Measurements from ENCODE around the gene CDC42SE2. TPM values are rescaled to one million over a fixed set of nuclear protein-coding genes. Genes with fewer than 3 reads are reported as not detected.

CDC42SE2 gene
- total and polyA plus RNA-seq, 2 of the 4 experiments (the other 2 are of a cell fraction), result 12.5 to 19.4 TPM

GRCh38 chr5:131423056-131423455 is 159.2 kb downstream of the CDC42SE2 start:
- Histone ChIP-seq H2BK5ac (ENCODE audit: low read depth, low read length, poor library complexity, severe bottlenecking) (no peak overlapping the region), H3K27ac (ENCODE audit: insufficient read depth, low read length) (no peak overlapping the region), H2BK120ac (ENCODE audit: low read depth, low read length) (no peak overlapping the region), H4K5ac (ENCODE audit: low read depth, low read length) (no peak overlapping the region), H2AK9ac (replicated peaks; ENCODE audit: low read depth, low read length, poor library complexity) (no peak overlapping the region), H2AFZ (replicated peaks; ENCODE audit: low read length, poor library complexity) (no peak overlapping the region), H3K9ac (ENCODE audit: low read depth, low read length) (no peak overlapping the region), H3K23ac (ENCODE audit: low read depth, low read length) (no peak overlapping the region), H3K56ac (ENCODE audit: extremely low read depth, insufficient read depth, low read length) (no peak overlapping the region), H2BK20ac (ENCODE audit: low read depth, low read length) (no peak overlapping the region), H3K27me3 (ENCODE audit: control insufficient read depth, insufficient read depth, low read length) (no peaks in the 10 kb centered on the region), H4K20me1 (ENCODE audit: insufficient read depth, low read length) (no peaks in the 10 kb centered on the region), H4K91ac (ENCODE audit: insufficient read depth, low read depth, low read length) (no peak overlapping the region), H2BK15ac (ENCODE audit: low read depth, low read length) (no peak overlapping the region), H3K9me1 (ENCODE audit: insufficient read depth, low read length) (no peaks in the 10 kb centered on the region), H2AK5ac (ENCODE audit: low read depth, low read length) (no peak overlapping the region), H3K36me3 (ENCODE audit: control insufficient read depth, insufficient read depth, low read length) (peaks cover 6% of the 10 kb centered on the region), H3K79me1 (ENCODE audit: low read depth in 1 of 2, low read length in 2 of 2) (peaks cover 5 to 7% of the 10 kb centered on the region in 2 experiments; a peak in 2 of 4 replicates), H3K4ac (ENCODE audit: low read depth, low read length) (no peak overlapping the region), H3K14ac (replicated peaks; ENCODE audit: low read depth, low read length) (no peak overlapping the region), H3K4me3 (ENCODE audit: insufficient read depth, low read depth, low read length) (no peak overlapping the region), H3K18ac (ENCODE audit: low read depth, low read length) (no peak overlapping the region), H3K4me2 (ENCODE audit: low read depth, low read length) (no peak overlapping the region), H3K4me1 (ENCODE audit: control insufficient read depth, insufficient read depth, low read length) (no peaks in the 10 kb centered on the region), H3K9me3 (ENCODE audit: control insufficient read depth, insufficient read depth, low read length) (no peaks in the 10 kb centered on the region), H4K8ac (ENCODE audit: low read depth in 2 of 2, low read length in 2 of 2) (no peak overlapping the region)
- ChIA-PET POLR2A (ENCODE audit: unreplicated experiment) (no interaction called here), CTCF (interaction anchor here (0.6 to 1.7 kb wide), 3 partner anchors 144 to 585 kb away, joined by 3 to 5 read pairs (median 3); no protein-coding TSS in a partner anchor)
- peak; percentile 79 for ATAC-seq (ENCODE audit: low read depth)
- no TSS peak for BruUV-seq (replicated peaks)
- TF ChIP-seq RAD21 (IDR thresholded peaks at IDR 0.05; ENCODE audit: low read length), result peak; percentile 71
- peak; percentile 41; the same call in 1 of the 2 replicates for TF ChIP-seq SMC3 (IDR thresholded peaks at IDR 0.05; ENCODE audit: low read depth, low read length)
- peak; percentile 54 for TF ChIP-seq CTCF (conservative IDR thresholded peaks at IDR 0.05; ENCODE audit: low read depth, low read length)
- TF ChIP-seq POLR2A (IDR thresholded peaks at IDR 0.05; ENCODE audit: low read depth, low read length), result no peak
- no peak for TF ChIP-seq RCOR1 (IDR thresholded peaks at IDR 0.05; ENCODE audit: insufficient replicate concordance, low read length)
- peak; percentile 27 for DNase-seq
- dilution Hi-C loops (cut with HindIII; ENCODE audit: low sequenced_read_pairs, unreplicated experiment) (no loop called here), in situ Hi-C loops (cut with MboI; ENCODE audit: low sequenced_read_pairs) (loop anchor here (5.0 to 25.0 kb wide), 4 partner anchors 536 to 1511 kb away; partner anchors contain the start of gene CHSY3), intact Hi-C loops (cut with micrococcal nuclease) (loop anchor here (1.0 kb wide), 2 partner anchors 166 to 585 kb away; no protein-coding TSS in a partner anchor)
- no CpG with 5 or more reads among the region's 2 CpGs for WGBS, 2 experiments (ENCODE audit: extremely low coverage in 2 of 2, insufficient read length in 1 of 2)
